ENCODE measurements around the gene MSL3. TPM values are rescaled to one million over a fixed set of nuclear protein-coding genes. Genes with fewer than 3 reads are reported as not detected.
A peak's percentile ranks its signal among the peaks of the same experiment; 100 is the strongest.

The MSL3 gene
- total RNA-seq, 1 donor from 2014 or later = 29.2 TPM

DNA sequence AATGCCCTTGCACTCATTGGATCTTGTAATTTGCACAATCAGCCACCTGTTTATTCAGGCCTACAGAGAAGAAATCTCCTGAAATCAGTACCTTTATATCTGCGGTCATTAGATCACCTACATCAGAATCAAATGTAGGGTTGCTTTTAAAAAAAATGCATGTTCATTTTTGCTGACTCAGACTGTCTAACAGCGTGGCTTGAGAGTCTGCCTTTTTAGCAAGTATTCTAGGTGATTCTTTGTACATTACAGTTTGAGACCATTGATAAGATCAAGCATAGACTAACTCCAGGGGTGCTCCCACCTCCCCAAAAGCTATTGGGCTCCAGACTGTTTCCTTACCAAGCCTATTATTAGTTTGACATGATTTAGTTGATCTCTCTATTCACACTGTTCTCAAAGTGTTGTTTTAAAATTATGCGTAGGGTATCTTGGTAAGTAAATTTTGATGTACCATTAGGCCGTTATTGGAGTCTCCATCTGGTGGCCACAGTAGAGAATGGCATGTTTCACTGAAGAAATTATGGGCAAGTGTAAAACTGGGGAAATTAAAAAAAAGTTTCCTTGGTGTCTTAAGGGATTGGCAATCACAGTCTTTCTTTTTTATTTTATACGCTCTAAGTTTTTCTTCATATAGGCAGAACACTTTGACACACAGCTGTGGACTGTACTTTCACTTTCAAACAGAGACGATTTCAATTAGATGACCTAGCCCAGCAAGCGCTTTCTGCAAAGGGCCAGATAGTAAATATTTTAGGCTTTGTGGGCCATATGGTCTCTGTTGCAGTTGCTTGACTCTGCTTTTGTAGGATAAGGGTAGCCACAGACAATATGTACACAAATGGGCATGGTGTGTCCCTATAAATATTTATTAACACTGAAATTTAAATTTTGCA, 33.7 kb upstream of the MSL3 start:
- Histone ChIP-seq H4K20me1 (ENCODE audit: insufficient read depth, low read length) (no peaks in the 10 kb centered on the region), H3K36me3 (ENCODE audit: insufficient read depth, low read length) (no peaks in the 10 kb centered on the region), H3K27ac (ENCODE audit: low read depth, low read length) (no peak overlapping the region), H3K9me3 (ENCODE audit: insufficient read depth, low read depth, low read length) (no peaks in the 10 kb centered on the region), H3K9ac (ENCODE audit: low read length) (no peak overlapping the region), H3K27me3 (ENCODE audit: insufficient read depth, low read length) (no peaks in the 10 kb centered on the region), H2AFZ (ENCODE audit: low read depth, low read length) (no peak overlapping the region), H3K4me3 (ENCODE audit: insufficient read depth, low read depth, low read length) (no peak overlapping the region), H3K79me2 (ENCODE audit: insufficient read depth, low read length) (no peaks in the 10 kb centered on the region), H3K4me2 (ENCODE audit: low read length) (no peak overlapping the region), H3K4me1 (ENCODE audit: insufficient read depth, low read length) (no peaks in the 10 kb centered on the region)
- Mint-ChIP-seq H3K27me3 (ENCODE audit: low read depth, unreplicated experiment) (peaks cover 3% of the 10 kb centered on the region), H3K27ac (ENCODE audit: unreplicated experiment) (no peak overlapping the region), H3K9me3 (ENCODE audit: unreplicated experiment) (no peaks in the 10 kb centered on the region), H3K36me3 (ENCODE audit: low read depth, unreplicated experiment) (no peaks in the 10 kb centered on the region), H3K4me1 (ENCODE audit: low read depth, unreplicated experiment) (no peaks in the 10 kb centered on the region), H3K4me3 (ENCODE audit: unreplicated experiment) (no peak overlapping the region)
- peak; percentile 9 for DNase-seq (ENCODE audit: low read depth)
- FAIRE-seq = peak; percentile 96
- TF ChIP-seq EZH2 (IDR thresholded peaks at IDR 0.05; ENCODE audit: insufficient read depth, low read length) = no peak
- TF ChIP-seq, protein P1, sequence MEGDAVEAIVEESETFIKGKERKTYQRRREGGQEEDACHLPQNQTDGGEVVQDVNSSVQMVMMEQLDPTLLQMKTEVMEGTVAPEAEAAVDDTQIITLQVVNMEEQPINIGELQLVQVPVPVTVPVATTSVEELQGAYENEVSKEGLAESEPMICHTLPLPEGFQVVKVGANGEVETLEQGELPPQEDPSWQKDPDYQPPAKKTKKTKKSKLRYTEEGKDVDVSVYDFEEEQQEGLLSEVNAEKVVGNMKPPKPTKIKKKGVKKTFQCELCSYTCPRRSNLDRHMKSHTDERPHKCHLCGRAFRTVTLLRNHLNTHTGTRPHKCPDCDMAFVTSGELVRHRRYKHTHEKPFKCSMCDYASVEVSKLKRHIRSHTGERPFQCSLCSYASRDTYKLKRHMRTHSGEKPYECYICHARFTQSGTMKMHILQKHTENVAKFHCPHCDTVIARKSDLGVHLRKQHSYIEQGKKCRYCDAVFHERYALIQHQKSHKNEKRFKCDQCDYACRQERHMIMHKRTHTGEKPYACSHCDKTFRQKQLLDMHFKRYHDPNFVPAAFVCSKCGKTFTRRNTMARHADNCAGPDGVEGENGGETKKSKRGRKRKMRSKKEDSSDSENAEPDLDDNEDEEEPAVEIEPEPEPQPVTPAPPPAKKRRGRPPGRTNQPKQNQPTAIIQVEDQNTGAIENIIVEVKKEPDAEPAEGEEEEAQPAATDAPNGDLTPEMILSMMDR (IDR thresholded peaks at IDR 0.05; ENCODE audit: insufficient read depth, low read depth, low read length) = peak; percentile 55

DNA sequence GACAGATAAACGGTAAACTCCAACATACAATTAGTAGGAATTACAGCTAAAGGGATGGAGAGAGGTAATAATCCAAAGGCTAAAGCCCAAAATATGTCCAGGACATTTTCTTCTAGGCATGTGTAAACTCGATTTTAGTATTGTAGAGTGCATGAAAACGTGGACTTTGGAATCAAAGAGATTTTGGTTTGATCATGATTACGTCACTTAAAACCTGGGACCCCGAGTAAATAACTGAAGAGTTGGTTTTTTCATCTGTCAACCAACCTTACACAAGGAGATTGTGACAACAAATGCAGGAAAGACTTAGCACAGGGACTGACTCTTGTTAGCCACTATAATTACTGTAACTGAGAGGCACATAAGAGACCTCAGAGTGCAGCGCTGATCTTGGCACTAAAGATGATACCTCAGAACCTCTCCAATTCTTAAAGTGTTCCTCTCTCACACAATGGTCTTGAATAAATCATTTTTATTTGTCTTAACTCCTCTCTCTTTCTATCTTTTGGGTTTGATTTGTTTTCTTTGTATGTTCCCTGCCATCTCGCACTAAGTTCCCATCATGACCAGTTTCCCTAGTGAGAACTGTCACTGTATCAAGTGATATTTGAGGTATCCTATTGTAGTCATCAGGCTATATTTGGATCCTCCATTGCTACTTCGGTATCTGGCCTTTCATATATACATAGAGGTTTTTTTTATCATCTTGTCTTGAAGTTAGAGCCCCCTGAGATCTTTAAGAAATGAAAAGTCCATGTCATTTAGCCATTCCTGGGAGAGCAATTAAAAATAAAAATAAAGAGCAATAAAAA, 32.2 kb upstream of the MSL3 start:
- Histone ChIP-seq H3K4me2 (ENCODE audit: low read length) (no peak overlapping the region), H3K27me3 (ENCODE audit: insufficient read depth, low read length) (no peaks in the 10 kb centered on the region), H3K9ac (ENCODE audit: low read length) (no peak overlapping the region), H4K20me1 (ENCODE audit: insufficient read depth, low read length) (no peaks in the 10 kb centered on the region), H2AFZ (ENCODE audit: low read depth, low read length) (no peak overlapping the region), H3K27ac (ENCODE audit: low read depth, low read length) (no peak overlapping the region), H3K36me3 (ENCODE audit: insufficient read depth, low read length) (no peaks in the 10 kb centered on the region), H3K9me3 (ENCODE audit: insufficient read depth, low read depth, low read length) (no peaks in the 10 kb centered on the region), H3K4me1 (ENCODE audit: insufficient read depth, low read length) (no peaks in the 10 kb centered on the region), H3K79me2 (ENCODE audit: insufficient read depth, low read length) (no peaks in the 10 kb centered on the region), H3K4me3 (ENCODE audit: insufficient read depth, low read depth, low read length) (no peak overlapping the region)
- TF ChIP-seq EZH2 (IDR thresholded peaks at IDR 0.05; ENCODE audit: insufficient read depth, low read length) = no peak
- TF ChIP-seq, protein P1 (IDR thresholded peaks at IDR 0.05; ENCODE audit: insufficient read depth, low read depth, low read length) = no peak
- Mint-ChIP-seq H3K27me3 (ENCODE audit: low read depth, unreplicated experiment) (peaks cover 3% of the 10 kb centered on the region), H3K4me1 (ENCODE audit: low read depth, unreplicated experiment) (no peaks in the 10 kb centered on the region), H3K27ac (ENCODE audit: unreplicated experiment) (no peak overlapping the region), H3K9me3 (ENCODE audit: unreplicated experiment) (no peaks in the 10 kb centered on the region), H3K36me3 (ENCODE audit: low read depth, unreplicated experiment) (no peaks in the 10 kb centered on the region), H3K4me3 (ENCODE audit: unreplicated experiment) (no peak overlapping the region)
- no peak for DNase-seq (ENCODE audit: low read depth)
- FAIRE-seq = peak; percentile 32

Data from astrocyte (in vitro differentiated cells and primary cell).